ENCODE measurements around the gene ACLY. TPM values are rescaled to one million over a fixed set of nuclear protein-coding genes. Genes with fewer than 3 reads are reported as not detected.

ACLY gene
- polyA plus RNA-seq, 1 donor (not counting 4 experiments of a cell fraction or from before 2014, with no cell fraction given): 363 TPM

GRCh38 chr17:41941168-41941567, 22.4 kb upstream of the ACLY start:
- no peak overlapping the region for H3K27ac ChIP-seq (ENCODE audit: control insufficient read depth, insufficient read depth, low read length)
- no peaks in the 10 kb centered on the region for H3K4me1 ChIP-seq (ENCODE audit: control insufficient read depth, extremely low read depth, insufficient read depth, low read length)
- no peak for DNase-seq (ENCODE audit: low read depth, low spot score)
- no peaks in the 10 kb centered on the region for H4K20me1 ChIP-seq (ENCODE audit: control insufficient read depth, extremely low read depth, insufficient read depth, low read length)
- H3K9me3 ChIP-seq (ENCODE audit: control insufficient read depth, low read depth, low read length): no peaks in the 10 kb centered on the region
- TF ChIP-seq, protein P1, sequence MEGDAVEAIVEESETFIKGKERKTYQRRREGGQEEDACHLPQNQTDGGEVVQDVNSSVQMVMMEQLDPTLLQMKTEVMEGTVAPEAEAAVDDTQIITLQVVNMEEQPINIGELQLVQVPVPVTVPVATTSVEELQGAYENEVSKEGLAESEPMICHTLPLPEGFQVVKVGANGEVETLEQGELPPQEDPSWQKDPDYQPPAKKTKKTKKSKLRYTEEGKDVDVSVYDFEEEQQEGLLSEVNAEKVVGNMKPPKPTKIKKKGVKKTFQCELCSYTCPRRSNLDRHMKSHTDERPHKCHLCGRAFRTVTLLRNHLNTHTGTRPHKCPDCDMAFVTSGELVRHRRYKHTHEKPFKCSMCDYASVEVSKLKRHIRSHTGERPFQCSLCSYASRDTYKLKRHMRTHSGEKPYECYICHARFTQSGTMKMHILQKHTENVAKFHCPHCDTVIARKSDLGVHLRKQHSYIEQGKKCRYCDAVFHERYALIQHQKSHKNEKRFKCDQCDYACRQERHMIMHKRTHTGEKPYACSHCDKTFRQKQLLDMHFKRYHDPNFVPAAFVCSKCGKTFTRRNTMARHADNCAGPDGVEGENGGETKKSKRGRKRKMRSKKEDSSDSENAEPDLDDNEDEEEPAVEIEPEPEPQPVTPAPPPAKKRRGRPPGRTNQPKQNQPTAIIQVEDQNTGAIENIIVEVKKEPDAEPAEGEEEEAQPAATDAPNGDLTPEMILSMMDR (optimal IDR thresholded peaks at IDR 0.05 in 1 of 3, IDR thresholded peaks at IDR 0.05 in 1 of 3, conservative IDR thresholded peaks at IDR 0.05 in 1 of 3; ENCODE audit: extremely low read depth in 1 of 3, insufficient read depth in 2 of 3, low read length in 3 of 3): no peak
- TF ChIP-seq EZH2 (IDR thresholded peaks at IDR 0.05; ENCODE audit: low read length): no peak
- H3K9me1 ChIP-seq (ENCODE audit: control insufficient read depth, extremely low read depth, insufficient read depth, low read length): no peaks in the 10 kb centered on the region
- no peak overlapping the region for H3K4me3 ChIP-seq (ENCODE audit: control insufficient read depth in 2 of 3, extremely low read depth in 1 of 3, insufficient read depth in 2 of 3, low read depth in 1 of 3, low read length in 3 of 3)
- no peaks in the 10 kb centered on the region for H3K79me2 ChIP-seq (ENCODE audit: control insufficient read depth, insufficient read depth, low read length)
- H3K36me3 ChIP-seq (ENCODE audit: control insufficient read depth in 2 of 2, extremely low read depth in 1 of 2, insufficient read depth in 2 of 2, low read length in 2 of 2): no peaks in the 10 kb centered on the region
- peaks cover 3% of the 10 kb centered on the region for H3K27me3 ChIP-seq (ENCODE audit: control insufficient read depth, extremely low read depth, insufficient read depth, low read length)
- no peak for FAIRE-seq
- H3K9ac ChIP-seq (ENCODE audit: control insufficient read depth, extremely low read depth, insufficient read depth, low read length): no peak overlapping the region
- no peak overlapping the region for H2AFZ ChIP-seq (ENCODE audit: control insufficient read depth, low read length)
- dilution Hi-C loops (cut with MboI; ENCODE audit: extremely low pct_ligation_motif_present, low sequenced_read_pairs): no loop called here
- H3K4me2 ChIP-seq (ENCODE audit: control insufficient read depth, extremely low read depth, insufficient read depth, low read depth, low read length): no peak overlapping the region

DNA sequence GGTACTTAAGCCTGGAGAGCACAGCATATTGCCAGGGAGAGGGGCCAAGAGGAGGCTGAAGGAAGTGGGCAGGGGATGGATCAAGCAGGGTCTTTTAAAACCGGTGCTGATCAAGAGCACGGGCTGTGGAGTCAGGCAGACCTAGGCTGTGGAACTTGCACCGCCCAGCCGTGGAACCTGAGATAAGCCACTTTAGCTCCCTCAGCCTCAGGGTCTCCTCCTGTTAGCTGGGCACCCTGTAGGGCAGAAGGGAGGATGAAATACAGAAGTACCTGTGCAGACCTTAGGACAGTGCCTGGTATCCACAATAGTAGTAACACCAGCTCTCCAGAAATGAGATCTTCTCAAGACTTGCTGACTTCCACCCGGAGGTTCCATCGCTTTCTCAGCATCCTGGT, 20.9 kb upstream of the ACLY start:
- no peak for FAIRE-seq
- no peaks in the 10 kb centered on the region for H3K36me3 ChIP-seq (ENCODE audit: control insufficient read depth in 2 of 2, extremely low read depth in 1 of 2, insufficient read depth in 2 of 2, low read length in 2 of 2)
- H3K4me3 ChIP-seq (ENCODE audit: control insufficient read depth in 2 of 3, extremely low read depth in 1 of 3, insufficient read depth in 2 of 3, low read depth in 1 of 3, low read length in 3 of 3): no peak overlapping the region
- H3K27ac ChIP-seq (ENCODE audit: control insufficient read depth, insufficient read depth, low read length): no peak overlapping the region
- DNase-seq (ENCODE audit: low read depth, low spot score): no peak
- no peak overlapping the region for H3K4me2 ChIP-seq (ENCODE audit: control insufficient read depth, extremely low read depth, insufficient read depth, low read depth, low read length)
- H4K20me1 ChIP-seq (ENCODE audit: control insufficient read depth, extremely low read depth, insufficient read depth, low read length): no peaks in the 10 kb centered on the region
- dilution Hi-C loops (cut with MboI; ENCODE audit: extremely low pct_ligation_motif_present, low sequenced_read_pairs): no loop called here
- no peak overlapping the region for H2AFZ ChIP-seq (ENCODE audit: control insufficient read depth, low read length)
- H3K79me2 ChIP-seq (ENCODE audit: control insufficient read depth, insufficient read depth, low read length): no peaks in the 10 kb centered on the region
- TF ChIP-seq EZH2 (IDR thresholded peaks at IDR 0.05; ENCODE audit: low read length): no peak
- TF ChIP-seq, protein P1 (optimal IDR thresholded peaks at IDR 0.05 in 1 of 3, IDR thresholded peaks at IDR 0.05 in 1 of 3, conservative IDR thresholded peaks at IDR 0.05 in 1 of 3; ENCODE audit: extremely low read depth in 1 of 3, insufficient read depth in 2 of 3, low read length in 3 of 3): no peak
- no peaks in the 10 kb centered on the region for H3K9me3 ChIP-seq (ENCODE audit: control insufficient read depth, low read depth, low read length)
- H3K27me3 ChIP-seq (ENCODE audit: control insufficient read depth, extremely low read depth, insufficient read depth, low read length): peaks cover 3% of the 10 kb centered on the region
- H3K9me1 ChIP-seq (ENCODE audit: control insufficient read depth, extremely low read depth, insufficient read depth, low read length): no peaks in the 10 kb centered on the region
- no peaks in the 10 kb centered on the region for H3K4me1 ChIP-seq (ENCODE audit: control insufficient read depth, extremely low read depth, insufficient read depth, low read length)
- no peak overlapping the region for H3K9ac ChIP-seq (ENCODE audit: control insufficient read depth, extremely low read depth, insufficient read depth, low read length)
